GM19397 (cell line): ENCODE data around the gene MICU1.
"Not testable (repeated sequence)": the region's sequence is repeated elsewhere in the genome, so short reads cannot be mapped to it uniquely, and the experiment has no call there.

ENCODE experiments used
- ATAC-seq: cut with Tn5 transposase; IDR thresholded peaks from one replicate; pipeline ENCODE4 v1.9.1; 2021; ENCODE audit warnings: mild to moderate bottlenecking, moderate library complexity; ENCODE audit not compliant: unreplicated experiment

The MICU1 gene

DNA sequence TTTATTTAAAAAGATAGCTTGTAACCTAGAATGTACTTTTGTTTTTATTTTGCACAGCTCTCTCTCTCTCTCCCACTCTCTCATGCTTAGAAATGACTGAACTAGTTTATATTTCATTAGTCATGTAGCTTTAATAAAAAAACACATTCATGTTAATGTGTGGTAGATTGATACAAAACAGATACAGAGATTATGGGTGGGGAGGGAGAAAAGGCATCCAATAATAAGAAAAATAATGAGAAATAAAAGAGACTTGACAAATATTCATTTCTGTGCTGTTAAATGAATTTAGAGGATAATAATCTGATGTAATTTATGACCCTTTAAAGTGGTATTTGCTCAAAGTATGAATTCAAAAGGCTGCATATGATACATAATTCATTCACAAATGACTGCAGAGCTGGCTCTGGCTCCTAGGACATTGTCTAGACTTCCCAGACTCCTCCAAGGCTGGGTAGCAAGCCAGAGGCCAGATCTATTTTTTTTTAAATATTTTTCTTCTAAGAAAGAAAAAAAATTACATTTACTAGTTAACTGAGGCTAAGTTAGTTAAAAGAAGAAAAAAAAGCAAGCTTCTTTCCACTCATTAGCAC lies 165.5 kb downstream of the MICU1 start:
- ATAC-seq, result no peak

DNA sequence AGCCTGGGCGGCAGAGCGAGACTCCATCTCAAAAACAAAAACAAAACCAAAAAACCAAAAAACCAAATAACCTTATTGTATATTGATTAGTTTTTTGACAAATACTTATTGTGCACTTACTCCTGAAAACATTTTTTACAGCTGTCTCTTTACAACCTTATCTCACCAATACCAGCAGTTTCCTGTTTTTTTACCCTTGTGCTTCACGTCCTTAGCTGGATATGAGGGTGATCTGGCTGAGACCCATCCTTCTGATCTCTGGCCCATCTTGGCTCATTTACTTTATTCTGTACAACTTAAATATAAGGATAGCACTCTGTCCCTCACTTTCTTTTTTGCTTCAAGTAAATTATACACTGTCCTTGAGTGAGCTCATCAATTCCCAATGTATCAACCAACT lies 166.6 kb downstream of the MICU1 start:
- ATAC-seq, result no peak

DNA sequence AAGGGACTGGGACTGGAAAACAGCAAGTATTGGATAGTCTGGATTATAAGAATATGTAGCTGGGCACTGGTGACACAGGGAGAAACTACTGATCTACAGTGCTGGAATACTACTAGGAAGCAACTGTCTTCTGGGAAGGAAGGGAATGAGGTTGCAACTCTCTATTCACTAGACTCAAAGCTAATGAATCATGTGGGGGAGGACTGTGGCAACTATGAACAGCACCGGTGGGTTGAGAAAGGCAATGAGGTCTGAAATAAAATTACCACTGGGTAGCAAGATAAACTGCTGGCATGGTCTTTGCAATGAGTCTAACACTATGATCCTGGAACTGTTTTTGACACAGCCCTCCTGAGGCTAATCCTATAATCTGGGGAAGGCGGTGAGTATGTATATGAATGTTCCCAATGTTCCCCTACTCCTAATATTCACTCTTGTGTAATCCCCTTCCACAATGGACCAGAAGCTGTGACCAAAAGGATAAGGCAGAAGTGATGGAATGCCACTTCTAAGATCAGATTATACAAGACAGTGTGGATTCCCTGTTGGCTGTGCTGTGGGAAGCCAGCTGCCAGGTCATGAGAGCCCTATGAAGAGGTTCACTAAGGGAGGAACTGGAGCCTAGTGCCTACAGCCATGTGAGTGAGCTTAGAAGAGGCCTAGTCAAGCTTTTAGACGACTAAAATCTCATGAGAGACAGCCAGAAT lies 169.8 kb downstream of the MICU1 start:
- ATAC-seq, result no peak

- no peak for ATAC-seq
These were observed 175.9 kb downstream of the MICU1 start for GRCh38 chr10:72449941-72450441.

DNA sequence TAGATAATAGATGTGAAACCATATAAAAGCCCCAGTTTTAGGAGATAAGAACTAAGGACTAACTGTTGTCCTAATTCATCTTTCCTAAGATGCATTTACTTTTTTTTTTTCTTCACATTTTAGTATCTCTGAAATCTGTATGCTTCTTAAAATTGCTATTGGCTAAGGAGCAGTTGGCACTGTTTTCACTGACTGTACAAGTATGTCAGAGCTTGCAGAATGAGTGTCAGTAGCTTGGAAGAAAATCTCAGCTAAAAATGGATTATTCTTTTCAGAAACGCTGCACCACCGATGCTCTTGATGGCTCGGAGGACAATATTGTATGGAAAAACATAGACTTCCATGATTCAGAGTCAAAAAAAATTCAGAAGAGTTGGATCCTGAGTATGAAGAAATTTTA lies 180.0 kb downstream of the MICU1 start:
- ATAC-seq, result no peak

DNA sequence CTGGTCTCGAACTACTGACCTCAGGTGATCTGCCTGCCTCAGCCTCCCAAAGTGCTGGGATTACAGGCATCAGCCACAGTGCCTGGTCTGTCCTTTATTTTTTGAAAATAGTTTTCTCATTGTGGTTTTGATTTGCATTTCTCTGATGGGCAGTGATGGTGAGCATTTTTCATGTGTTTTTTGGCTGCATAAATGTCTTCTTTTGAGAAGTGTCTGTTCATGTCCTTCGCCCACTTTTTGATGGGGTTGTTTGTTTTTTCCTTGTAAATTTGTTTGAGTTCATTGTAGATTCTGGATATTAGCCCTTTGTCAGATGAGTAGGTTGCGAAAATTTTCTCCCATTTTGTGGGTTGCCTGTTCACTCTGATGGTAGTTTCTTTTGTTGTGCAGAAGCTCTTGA lies 182.9 kb downstream of the MICU1 start:
- ATAC-seq, result not testable (repeated sequence)

GRCh38 chr10:72435570-72435969 lies 190.3 kb downstream of the MICU1 start:
- ATAC-seq, result no peak

- not testable (repeated sequence) for ATAC-seq
These were observed 194.9 kb downstream of the MICU1 start for GRCh38 chr10:72430936-72431335.

- ATAC-seq, result no peak
These were observed 195.9 kb downstream of the MICU1 start for GRCh38 chr10:72429931-72430330.

DNA sequence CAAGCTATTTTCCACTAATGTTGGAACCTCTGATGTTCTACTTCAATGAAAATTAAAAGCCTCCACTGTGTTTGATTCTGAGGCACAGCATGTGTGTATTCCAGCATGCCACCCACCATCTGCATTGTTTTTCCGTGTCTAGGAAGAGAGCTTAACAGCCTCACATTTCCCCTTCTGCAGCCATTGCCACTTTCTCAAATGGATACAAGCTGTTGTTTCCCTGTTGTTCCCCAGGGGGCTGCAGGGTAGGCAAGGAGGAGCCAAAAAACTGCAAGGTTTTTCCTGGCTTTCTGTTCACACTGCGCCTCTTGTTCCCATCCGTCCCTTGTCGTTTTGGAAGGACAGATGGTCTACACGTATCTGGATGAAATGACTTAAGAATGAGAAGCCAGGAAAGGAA lies 198.9 kb downstream of the MICU1 start:
- ATAC-seq, result no peak

DNA sequence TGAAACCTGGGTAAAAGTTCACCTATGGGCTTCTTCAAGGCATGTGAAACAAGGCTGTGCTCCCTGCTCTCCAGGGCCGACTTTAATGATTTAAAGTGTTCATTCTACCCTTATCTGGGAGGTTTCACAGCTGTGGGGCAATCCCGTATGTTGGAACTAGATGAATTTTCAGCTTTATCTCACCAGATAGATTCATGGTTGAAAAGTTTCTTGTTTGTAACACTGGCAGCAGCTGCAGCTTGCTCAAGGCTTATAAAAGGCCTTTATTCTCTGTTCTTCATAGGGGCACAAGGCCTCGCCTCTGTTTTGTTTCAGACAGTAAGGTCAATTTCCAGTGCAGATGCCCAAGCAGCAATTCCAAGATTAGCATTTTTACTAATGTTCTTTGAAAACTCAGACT lies 200.7 kb downstream of the MICU1 start:
- ATAC-seq, result no peak

DNA sequence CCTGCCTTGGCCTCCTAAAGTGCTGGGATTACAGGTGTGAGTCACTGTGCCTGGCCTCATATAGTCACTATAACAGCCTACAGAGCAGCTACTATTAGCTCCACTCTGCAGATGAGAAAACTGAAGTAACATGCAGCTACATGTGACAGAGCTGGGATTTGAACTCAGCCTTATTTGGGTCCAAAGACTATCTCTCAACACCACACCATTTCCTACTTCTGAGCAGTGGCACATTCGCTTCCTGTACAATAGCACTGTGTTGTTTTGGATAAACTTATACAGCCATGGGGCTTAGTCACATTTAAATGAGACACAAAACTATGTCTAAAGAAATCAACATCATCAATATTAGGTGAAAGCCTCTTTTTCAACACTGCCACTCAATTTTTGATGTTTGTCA lies 201.3 kb downstream of the MICU1 start:
- ATAC-seq, result no peak

- no peak for ATAC-seq
These were observed 202.5 kb downstream of the MICU1 start for GRCh38 chr10:72423426-72423825.

DNA sequence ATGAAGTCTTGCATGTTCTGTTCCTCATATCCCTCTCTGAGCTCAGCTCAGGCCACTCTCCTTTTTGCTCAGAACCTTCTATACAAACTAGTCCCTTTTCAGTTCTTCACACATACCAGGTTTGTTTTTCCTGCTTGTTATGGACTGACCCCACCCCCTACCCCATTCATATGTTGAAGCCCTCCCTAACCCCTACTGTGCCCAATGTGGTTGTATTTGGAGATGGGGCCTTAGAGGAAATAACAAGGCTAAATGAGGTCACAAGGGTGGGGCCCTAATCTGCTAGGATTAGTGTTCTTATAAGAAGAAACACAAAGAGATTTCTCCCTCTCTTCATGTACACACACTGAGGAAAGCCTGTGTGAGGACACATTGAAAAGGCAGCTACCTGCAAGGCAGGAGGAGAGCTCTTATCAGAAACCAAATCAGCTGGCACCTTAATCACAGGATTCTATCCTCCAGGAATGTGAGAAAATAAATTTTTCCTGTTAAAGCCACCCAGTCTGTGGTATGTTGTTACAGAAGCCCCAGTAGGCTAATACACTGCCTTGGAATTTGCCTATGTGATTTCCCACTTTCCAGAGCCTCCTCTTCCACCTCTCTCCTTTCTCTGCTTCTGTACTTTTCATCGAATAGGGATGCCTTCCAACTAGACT lies 203.9 kb downstream of the MICU1 start:
- ATAC-seq, result no peak

- no peak for ATAC-seq
These were observed 206.6 kb downstream of the MICU1 start for GRCh38 chr10:72419241-72419640.

DNA sequence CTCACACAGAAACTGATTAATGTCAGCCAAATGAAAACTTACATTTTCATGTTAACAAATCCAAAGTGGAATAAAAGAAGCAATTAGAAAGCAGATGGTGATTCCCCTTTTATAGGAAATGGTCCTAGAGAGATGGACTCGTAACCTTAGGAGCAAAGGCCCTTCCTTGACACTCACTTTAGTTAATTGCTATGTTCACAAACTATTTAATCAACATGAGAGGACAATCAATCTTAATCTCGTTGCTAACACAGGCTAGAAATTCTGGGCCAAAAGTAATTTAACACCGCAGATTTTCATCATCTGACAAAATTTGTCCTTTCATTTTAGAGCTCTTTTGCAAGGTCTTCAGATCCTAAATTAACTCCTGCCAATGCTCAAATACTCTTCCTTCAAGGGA lies 207.2 kb downstream of the MICU1 start:
- ATAC-seq, result no peak

DNA sequence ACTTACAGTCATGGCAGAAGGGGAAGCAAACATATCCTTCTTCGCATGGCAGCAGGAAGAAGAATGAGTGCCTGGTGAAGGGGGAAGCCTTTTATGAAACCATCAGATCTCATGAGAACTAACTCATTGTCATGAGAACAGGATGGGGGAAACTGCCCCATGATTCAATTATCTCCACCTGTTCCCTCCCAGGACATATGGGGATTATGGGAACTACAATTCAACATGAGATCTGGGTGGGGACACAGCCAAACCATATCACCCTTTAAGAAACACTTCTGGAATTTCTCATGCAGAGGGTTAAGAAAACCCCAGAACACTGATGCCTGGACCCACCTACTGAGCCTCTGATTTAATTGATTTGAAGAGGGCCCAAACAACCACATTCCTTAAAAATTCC lies 207.9 kb downstream of the MICU1 start:
- no peak for ATAC-seq

- ATAC-seq, result no peak
These were observed 209.2 kb downstream of the MICU1 start for GRCh38 chr10:72416661-72417060.

DNA sequence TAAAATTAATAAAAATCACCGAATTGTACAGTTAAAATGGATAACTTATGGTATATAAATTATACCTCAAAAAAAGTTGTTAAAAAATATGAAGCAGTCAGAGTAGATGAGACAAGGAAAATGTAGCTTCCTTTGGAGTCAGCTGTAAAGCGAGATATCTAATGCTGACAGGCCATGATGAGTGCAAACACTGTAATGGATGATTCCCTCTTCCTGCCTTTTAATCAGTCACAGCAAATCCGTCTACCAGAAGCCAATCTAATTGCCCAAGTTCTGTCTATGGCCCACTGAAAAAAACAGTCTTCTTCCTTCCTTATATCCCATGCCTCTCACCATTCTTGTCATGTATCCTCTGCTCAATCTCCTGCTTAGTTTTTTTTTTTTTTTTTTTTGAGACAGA lies 211.2 kb downstream of the MICU1 start:
- no peak for ATAC-seq

DNA sequence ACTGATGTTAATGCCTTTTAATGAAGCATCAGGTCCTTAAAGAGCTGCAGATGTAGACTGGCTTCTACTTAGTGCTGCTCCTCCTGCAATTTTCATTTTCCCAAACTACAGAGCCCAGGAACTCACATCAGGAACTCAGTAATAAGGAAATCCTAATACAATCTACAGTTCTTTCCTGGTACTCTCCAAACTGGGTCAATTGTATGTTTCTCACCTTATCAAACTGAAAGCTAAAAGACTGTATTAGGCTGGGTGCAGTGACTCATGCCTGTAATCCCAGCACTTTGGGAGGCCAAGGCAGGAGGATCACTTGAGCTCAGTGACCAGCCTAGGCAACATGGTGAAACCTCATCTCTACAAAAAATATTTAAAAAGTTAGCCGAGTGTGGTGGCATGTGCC lies 216.7 kb downstream of the MICU1 start:
- ATAC-seq, result no peak

GRCh38 chr10:72407927-72408600 lies 217.8 kb downstream of the MICU1 start:
- ATAC-seq, result no peak

GRCh38 chr10:72407471-72407870 lies 218.4 kb downstream of the MICU1 start:
- no peak for ATAC-seq
